ENCODE measurements around the gene AP2B1.

AP2B1 gene

DNA sequence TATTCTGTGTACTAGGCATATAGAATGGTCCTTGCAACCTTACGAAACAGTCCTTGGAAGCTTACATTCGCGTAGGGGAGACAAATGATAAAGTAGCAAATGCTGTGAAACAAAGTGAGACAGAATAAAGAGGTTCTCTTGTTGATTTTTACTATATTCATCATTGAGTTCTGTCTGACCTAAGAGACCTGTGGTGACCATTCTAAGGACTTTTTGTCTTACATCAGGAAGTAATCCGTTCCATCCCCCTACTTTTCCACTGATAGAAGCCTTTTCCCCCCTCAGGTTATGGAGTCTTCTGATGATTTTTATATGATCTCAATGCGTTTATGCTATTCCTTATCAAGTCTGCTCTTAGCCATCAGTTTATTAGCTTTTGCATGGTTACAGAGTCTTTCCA is 77.6 kb downstream of the AP2B1 start:
- TF ChIP-seq FOXM1 (IDR thresholded peaks at IDR 0.05; ENCODE audit: borderline replicate concordance, low read depth): no peak
- TF ChIP-seq NFIC (IDR thresholded peaks at IDR 0.05): no peak
- TF ChIP-seq ZBTB7A (IDR thresholded peaks at IDR 0.05; ENCODE audit: low read depth): no peak
- TF ChIP-seq RAD21 (IDR thresholded peaks at IDR 0.05; ENCODE audit: low read depth): no peak
- TF ChIP-seq EGR1 (IDR thresholded peaks at IDR 0.05): no peak
- TF ChIP-seq CREB1 (IDR thresholded peaks at IDR 0.05; ENCODE audit: low read depth): no peak
- TF ChIP-seq, protein P1, sequence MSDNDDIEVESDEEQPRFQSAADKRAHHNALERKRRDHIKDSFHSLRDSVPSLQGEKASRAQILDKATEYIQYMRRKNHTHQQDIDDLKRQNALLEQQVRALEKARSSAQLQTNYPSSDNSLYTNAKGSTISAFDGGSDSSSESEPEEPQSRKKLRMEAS (IDR thresholded peaks at IDR 0.05): no peak
- TF ChIP-seq TCF12 (IDR thresholded peaks at IDR 0.05; ENCODE audit: low read depth): no peak
- no peak for TF ChIP-seq REST (IDR thresholded peaks at IDR 0.05; ENCODE audit: low read depth)

DNA sequence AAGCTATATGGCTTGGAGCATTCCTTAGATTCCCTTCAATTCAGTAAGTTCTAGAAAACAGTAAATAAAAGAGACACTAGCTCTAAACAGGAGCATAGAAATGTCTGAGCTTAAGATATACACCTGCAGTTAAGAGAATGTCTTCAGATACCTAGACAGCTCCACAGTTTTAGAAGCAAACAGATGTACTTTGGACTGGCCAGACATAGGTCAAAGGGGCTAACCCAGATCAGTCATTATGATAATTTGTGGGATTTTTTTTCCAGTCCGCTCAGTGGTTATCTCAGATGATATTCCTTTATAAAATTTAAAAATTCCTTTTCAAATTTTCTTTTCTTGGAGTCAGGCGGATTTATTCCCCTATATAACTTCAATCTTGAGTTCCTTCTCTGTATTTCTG is 78.5 kb downstream of the AP2B1 start:
- TF ChIP-seq TAF1 (IDR thresholded peaks at IDR 0.05; ENCODE audit: low read depth): no peak
- no peak for TF ChIP-seq REST (IDR thresholded peaks at IDR 0.05; ENCODE audit: low read depth)
- TF ChIP-seq EP300 (IDR thresholded peaks at IDR 0.05; ENCODE audit: borderline replicate concordance): no peak
- TF ChIP-seq YY1 (IDR thresholded peaks at IDR 0.05; ENCODE audit: low read depth): no peak

- TF ChIP-seq TEAD4 (IDR thresholded peaks at IDR 0.05) (no peak), FOXM1 (IDR thresholded peaks at IDR 0.05; ENCODE audit: borderline replicate concordance, low read depth) (no peak), RAD21 (IDR thresholded peaks at IDR 0.05; ENCODE audit: low read depth) (no peak), REST (IDR thresholded peaks at IDR 0.05; ENCODE audit: low read depth) (no peak), EP300 (IDR thresholded peaks at IDR 0.05; ENCODE audit: borderline replicate concordance) (no peak), TAF1 (IDR thresholded peaks at IDR 0.05; ENCODE audit: low read depth) (no peak), TCF12 (IDR thresholded peaks at IDR 0.05; ENCODE audit: low read depth) (no peak), NFIC (IDR thresholded peaks at IDR 0.05) (no peak), ZBTB7A (IDR thresholded peaks at IDR 0.05; ENCODE audit: low read depth) (no peak), CREB1 (IDR thresholded peaks at IDR 0.05; ENCODE audit: low read depth) (no peak), CEBPB (IDR thresholded peaks at IDR 0.05) (no peak)
- TF ChIP-seq, protein P1 (IDR thresholded peaks at IDR 0.05): no peak
- TF ChIP-seq, protein P2, sequence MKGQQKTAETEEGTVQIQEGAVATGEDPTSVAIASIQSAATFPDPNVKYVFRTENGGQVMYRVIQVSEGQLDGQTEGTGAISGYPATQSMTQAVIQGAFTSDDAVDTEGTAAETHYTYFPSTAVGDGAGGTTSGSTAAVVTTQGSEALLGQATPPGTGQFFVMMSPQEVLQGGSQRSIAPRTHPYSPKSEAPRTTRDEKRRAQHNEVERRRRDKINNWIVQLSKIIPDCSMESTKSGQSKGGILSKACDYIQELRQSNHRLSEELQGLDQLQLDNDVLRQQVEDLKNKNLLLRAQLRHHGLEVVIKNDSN (IDR thresholded peaks at IDR 0.05): no peak
Observed at GRCh38 chr17:35666070-35666469, 78.9 kb downstream of the AP2B1 start.

- TF ChIP-seq YY1 (IDR thresholded peaks at IDR 0.05; ENCODE audit: low read depth) (no peak), EP300 (IDR thresholded peaks at IDR 0.05; ENCODE audit: borderline replicate concordance) (no peak), RAD21 (IDR thresholded peaks at IDR 0.05; ENCODE audit: low read depth) (no peak), NFIC (IDR thresholded peaks at IDR 0.05) (no peak), FOXM1 (IDR thresholded peaks at IDR 0.05; ENCODE audit: borderline replicate concordance, low read depth) (no peak), REST (IDR thresholded peaks at IDR 0.05; ENCODE audit: low read depth) (no peak), EGR1 (IDR thresholded peaks at IDR 0.05) (no peak)
- TF ChIP-seq, protein P1 (IDR thresholded peaks at IDR 0.05): no peak
- TF ChIP-seq, protein P2 (IDR thresholded peaks at IDR 0.05): no peak
Observed at GRCh38 chr17:35666967-35667532, 79.9 kb downstream of the AP2B1 start.

Measured in Ishikawa (cell line).